ENCODE measurements around the gene DELE1. TPM values are rescaled to one million over a fixed set of nuclear protein-coding genes. Genes with fewer than 3 reads are reported as not detected.

DELE1 gene
- total RNA-seq, 1 donor from 2014 or later = 75.0 TPM

DNA sequence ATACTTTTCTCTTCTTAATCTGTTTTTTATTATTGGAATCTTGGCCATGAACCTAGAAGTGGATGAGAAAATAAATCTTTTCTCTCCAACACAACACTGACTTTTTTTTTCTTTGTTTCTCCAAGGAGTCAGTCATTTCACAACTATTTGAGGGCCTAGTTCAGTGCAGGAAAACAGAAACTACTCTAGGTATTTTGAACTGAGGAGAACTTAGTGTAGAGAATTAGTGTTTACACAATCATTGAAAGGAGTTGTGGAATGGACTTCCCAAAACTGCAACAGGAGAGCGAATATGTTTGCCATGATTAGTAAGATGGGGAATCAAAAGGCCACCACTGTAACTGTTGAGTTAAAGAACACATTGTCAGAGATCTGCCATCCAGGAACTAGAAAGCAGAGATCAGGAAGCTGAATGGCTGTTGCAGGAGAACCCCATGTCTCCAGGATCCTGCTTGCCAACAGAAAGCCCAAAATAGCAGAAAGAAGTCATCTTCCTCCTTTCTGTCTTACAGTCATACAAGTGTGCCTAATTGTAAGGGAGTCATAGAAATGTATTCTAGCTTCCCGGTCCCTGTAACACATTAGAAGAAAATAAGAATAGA is 25.1 kb upstream of the DELE1 start:
- intact Hi-C loops (cut with DNase I) = no loop called here
- no peak overlapping the region for H3K27ac ChIP-seq
- peak in 1 of 2 donors; percentile 39 for ATAC-seq

DNA sequence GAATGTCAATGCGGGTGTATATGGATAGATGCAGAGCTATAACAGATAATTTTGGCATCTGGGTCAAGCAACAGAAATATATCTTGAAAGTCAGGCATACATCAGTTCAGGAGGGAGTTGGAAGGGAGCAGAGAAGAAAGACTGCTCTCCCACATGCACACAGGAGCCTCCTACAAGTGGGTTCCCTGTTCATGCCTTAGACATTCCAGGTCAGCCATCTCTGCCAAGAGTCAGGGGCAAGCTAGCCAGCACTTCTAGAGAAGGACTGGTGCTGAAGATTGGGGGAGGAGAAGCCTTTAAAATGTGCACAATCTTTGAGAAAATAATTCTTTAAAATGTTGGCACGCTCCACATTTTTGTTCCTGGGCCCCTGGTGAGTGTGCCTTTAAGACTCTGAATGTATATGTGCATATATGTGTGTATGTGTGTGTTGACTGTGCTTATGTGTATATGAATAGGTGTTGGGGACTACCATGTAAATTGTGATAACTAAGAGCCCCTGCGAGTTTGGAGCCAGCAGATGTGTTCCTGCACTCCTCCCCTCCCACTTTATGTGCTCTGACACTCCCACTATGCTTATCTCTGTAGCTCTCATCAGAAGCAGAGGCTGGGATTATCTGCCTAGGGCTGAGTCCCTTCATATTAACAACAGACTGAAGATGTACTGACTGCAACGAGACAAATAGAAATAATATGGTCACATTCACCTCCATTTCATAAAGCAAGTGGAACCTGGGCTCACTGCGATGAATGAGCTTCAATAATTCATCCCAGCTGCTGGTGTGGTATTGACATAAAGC is 21.5 kb upstream of the DELE1 start:
- Histone ChIP-seq H3K4me1 (no peaks in the 10 kb centered on the region), H3K27ac (no peak overlapping the region), H3K9me3 (no peaks in the 10 kb centered on the region), H3K27me3 (ENCODE audit: low read depth) (no peaks in the 10 kb centered on the region), H3K4me3 (no peak overlapping the region), H3K36me3 (no peaks in the 10 kb centered on the region)
- ATAC-seq = no peak
- intact Hi-C loops (cut with DNase I) = no loop called here
- TF ChIP-seq, protein P1, sequence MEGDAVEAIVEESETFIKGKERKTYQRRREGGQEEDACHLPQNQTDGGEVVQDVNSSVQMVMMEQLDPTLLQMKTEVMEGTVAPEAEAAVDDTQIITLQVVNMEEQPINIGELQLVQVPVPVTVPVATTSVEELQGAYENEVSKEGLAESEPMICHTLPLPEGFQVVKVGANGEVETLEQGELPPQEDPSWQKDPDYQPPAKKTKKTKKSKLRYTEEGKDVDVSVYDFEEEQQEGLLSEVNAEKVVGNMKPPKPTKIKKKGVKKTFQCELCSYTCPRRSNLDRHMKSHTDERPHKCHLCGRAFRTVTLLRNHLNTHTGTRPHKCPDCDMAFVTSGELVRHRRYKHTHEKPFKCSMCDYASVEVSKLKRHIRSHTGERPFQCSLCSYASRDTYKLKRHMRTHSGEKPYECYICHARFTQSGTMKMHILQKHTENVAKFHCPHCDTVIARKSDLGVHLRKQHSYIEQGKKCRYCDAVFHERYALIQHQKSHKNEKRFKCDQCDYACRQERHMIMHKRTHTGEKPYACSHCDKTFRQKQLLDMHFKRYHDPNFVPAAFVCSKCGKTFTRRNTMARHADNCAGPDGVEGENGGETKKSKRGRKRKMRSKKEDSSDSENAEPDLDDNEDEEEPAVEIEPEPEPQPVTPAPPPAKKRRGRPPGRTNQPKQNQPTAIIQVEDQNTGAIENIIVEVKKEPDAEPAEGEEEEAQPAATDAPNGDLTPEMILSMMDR (IDR thresholded peaks at IDR 0.05) = no peak
- DNase-seq = no peak

More for the DNA sequence above, 25.1 kb upstream of the DELE1 start:
- Histone ChIP-seq H3K4me1 (no peaks in the 10 kb centered on the region), H3K4me3 (no peak overlapping the region), H3K9me3 (no peaks in the 10 kb centered on the region), H3K27me3 (ENCODE audit: low read depth) (no peaks in the 10 kb centered on the region), H3K36me3 (no peaks in the 10 kb centered on the region)
- DNase-seq = no peak
- TF ChIP-seq, protein P1 (IDR thresholded peaks at IDR 0.05) = no peak

DNA sequence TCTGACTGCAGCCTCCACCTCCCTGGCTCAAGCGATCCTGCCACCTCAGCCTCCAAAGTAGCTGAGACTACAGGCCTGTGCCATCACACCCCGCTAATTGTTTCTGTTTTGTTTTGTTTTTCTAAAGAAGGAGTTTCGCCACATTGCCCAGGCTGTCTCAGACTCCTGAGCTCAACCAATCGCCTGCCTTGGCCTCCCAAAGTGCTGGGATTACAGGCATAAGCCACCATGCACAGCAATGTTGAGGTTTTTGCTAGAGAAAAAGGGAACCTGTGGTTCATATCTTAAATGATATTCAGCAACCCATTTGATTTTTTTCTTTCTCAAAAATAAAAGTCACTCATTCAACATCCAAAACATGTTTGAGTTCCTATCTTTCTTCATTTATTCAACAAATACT is 20.4 kb upstream of the DELE1 start:
- H3K27me3 ChIP-seq (ENCODE audit: low read depth) = no peaks in the 10 kb centered on the region
- TF ChIP-seq, protein P1 (IDR thresholded peaks at IDR 0.05) = no peak
- no peaks in the 10 kb centered on the region for H3K9me3 ChIP-seq
- no peaks in the 10 kb centered on the region for H3K36me3 ChIP-seq
- intact Hi-C loops (cut with DNase I) = no loop called here
- H3K4me3 ChIP-seq = no peak overlapping the region
- no peaks in the 10 kb centered on the region for H3K4me1 ChIP-seq
- H3K27ac ChIP-seq = no peak overlapping the region
- DNase-seq (no peak), ATAC-seq (peak in 1 of 2 donors; percentile 51)

DNA sequence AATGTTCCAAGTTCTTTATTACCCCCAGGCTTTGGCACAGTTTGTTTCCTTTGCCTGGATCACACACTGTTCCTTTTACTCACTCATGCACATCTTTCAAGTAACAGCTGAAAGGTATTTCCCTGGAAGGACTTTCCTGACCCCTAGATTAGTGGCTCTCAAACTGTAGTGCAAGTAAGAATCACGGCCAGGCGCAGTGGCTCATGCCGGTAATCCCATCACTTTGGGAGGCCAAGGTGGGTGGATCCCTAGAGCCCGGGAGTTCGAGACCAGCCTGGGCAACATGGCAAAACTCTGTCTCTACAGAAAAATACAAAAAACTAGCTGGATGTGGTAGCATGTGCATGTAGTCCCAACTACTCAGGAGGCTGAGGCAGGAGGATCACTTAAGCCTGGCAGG is 19.1 kb upstream of the DELE1 start:
- H3K4me1 ChIP-seq = no peaks in the 10 kb centered on the region
- no peaks in the 10 kb centered on the region for H3K9me3 ChIP-seq
- no peak for DNase-seq
- H3K4me3 ChIP-seq = no peak overlapping the region
- intact Hi-C loops (cut with DNase I) = no loop called here
- no peaks in the 10 kb centered on the region for H3K36me3 ChIP-seq
- no peak for ATAC-seq
- no peak overlapping the region for H3K27ac ChIP-seq
- H3K27me3 ChIP-seq (ENCODE audit: low read depth) = no peaks in the 10 kb centered on the region
- TF ChIP-seq, protein P1 (IDR thresholded peaks at IDR 0.05) = no peak

DNA sequence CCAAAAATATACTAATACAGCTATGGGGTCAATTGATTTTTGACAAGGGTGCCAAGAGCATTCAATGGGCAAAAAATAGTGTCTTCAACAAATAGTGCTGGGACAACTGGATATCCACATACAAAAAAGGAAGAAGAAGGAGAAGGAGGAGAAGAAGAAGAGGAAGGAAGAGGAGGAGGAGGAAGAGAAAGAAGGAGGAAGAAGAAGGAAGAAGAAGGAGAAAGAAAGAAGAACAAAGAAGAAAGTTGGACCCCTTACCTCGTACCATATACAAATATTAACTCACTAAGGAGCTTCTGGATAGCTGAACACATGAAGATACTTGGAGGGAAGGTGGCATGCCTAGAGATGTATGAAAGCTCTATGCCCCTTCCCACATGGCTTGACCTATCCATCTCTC is 17.2 kb upstream of the DELE1 start:
- Histone ChIP-seq H3K27me3 (ENCODE audit: low read depth) (no peaks in the 10 kb centered on the region), H3K9me3 (no peaks in the 10 kb centered on the region), H3K36me3 (no peaks in the 10 kb centered on the region), H3K27ac (no peak overlapping the region), H3K4me1 (no peaks in the 10 kb centered on the region), H3K4me3 (no peak overlapping the region)
- TF ChIP-seq, protein P1 (IDR thresholded peaks at IDR 0.05) = no peak
- DNase-seq (no peak), ATAC-seq (no peak)
- intact Hi-C loops (cut with DNase I) = no loop called here
